Ishikawa (cell line): Measurements from ENCODE around the gene FNDC1.

Experiments
- CEBPB ChIP-seq: IDR thresholded peaks from 2 replicates; pipeline ENCODE4 v1.6.1; 2012
- CREB1 ChIP-seq: IDR thresholded peaks from 2 replicates; pipeline ENCODE4 v1.6.1; 2012; ENCODE audit warnings: low read depth
- EGR1 ChIP-seq: IDR thresholded peaks from 2 replicates; pipeline ENCODE4 v1.6.1; 2012
- EP300 ChIP-seq: IDR thresholded peaks from 2 replicates; pipeline ENCODE4 v1.6.1; 2012; ENCODE audit warnings: borderline replicate concordance
- FOXM1 ChIP-seq: IDR thresholded peaks from 2 replicates; pipeline ENCODE4 v1.6.1; 2012; ENCODE audit warnings: low read depth, borderline replicate concordance
- MAX ChIP-seq: IDR thresholded peaks from 2 replicates; pipeline ENCODE4 v1.6.1; 2012
- NFIC ChIP-seq: IDR thresholded peaks from 2 replicates; pipeline ENCODE4 v1.6.1; 2012
- RAD21 ChIP-seq: IDR thresholded peaks from 2 replicates; pipeline ENCODE4 v1.6.1; 2012; ENCODE audit warnings: low read depth
- TAF1 ChIP-seq: IDR thresholded peaks from 2 replicates; pipeline ENCODE4 v1.6.1; 2012; ENCODE audit warnings: low read depth, mild to moderate bottlenecking
- TCF12 ChIP-seq: IDR thresholded peaks from 2 replicates; pipeline ENCODE4 v1.6.1; 2012; ENCODE audit warnings: low read depth
- TEAD4 ChIP-seq: IDR thresholded peaks from 2 replicates; pipeline ENCODE4 v1.6.1; 2012
- USF1 ChIP-seq: IDR thresholded peaks from 2 replicates; pipeline ENCODE4 v1.6.1; 2012
- YY1 ChIP-seq: IDR thresholded peaks from 2 replicates; pipeline ENCODE4 v1.6.1; 2012; ENCODE audit warnings: low read depth
- ZBTB7A ChIP-seq: IDR thresholded peaks from 2 replicates; pipeline ENCODE4 v1.6.1; 2012; ENCODE audit warnings: low read depth
- TF ChIP-seq, protein P1 (sequence below): IDR thresholded peaks from 2 replicates; pipeline ENCODE4 v1.6.1; 2012; ENCODE audit warnings: low read depth, mild to moderate bottlenecking

FNDC1 gene

DNA sequence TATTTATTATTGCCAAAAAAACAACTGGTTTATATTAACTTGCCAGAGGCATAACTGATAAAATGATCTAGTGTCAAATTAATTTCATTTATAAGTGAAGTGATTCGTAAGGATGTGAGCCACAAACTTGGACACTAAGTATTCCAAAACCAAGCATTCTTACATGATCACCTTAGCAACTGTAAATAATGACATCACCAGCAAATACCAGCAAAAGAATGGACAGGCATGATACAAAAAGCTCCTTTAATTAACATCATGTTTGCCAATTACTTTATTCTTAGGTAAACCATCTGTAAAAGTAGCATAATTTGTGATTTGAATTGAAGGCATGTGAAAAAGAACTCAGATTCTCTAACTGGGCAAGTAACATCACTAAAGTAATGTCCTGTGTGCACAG is 17.2 kb upstream of the FNDC1 start:
- TF ChIP-seq TEAD4 = no peak
- TF ChIP-seq USF1 = no peak
- TF ChIP-seq ZBTB7A = no peak
- TF ChIP-seq CEBPB = no peak
- no peak for TF ChIP-seq RAD21
- no peak for TF ChIP-seq EP300
- no peak for TF ChIP-seq TAF1

DNA sequence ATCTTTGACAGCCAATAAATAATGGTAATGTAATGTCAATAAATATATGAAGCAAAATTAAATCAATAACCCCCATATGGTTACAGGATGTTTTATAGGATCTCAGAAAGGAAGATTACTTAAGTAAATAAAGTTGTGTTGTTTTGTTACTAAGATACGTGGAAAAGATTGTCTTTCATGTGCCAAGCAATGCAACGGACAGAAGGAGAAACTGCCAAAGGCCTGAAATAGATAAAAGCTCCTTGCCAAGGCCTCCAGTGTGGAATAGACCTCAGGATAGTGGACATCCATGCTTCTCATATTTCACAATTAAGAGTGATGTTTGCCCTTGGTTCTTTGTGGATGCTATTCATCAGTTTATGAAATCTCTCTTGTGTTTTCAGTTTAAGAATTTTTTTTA is 16.4 kb upstream of the FNDC1 start:
- no peak for TF ChIP-seq EP300
- no peak for TF ChIP-seq CEBPB
- TF ChIP-seq RAD21 = no peak
- no peak for TF ChIP-seq YY1
- no peak for TF ChIP-seq EGR1
- TF ChIP-seq FOXM1 = no peak
- TF ChIP-seq TEAD4 = no peak
- no peak for TF ChIP-seq TCF12
- TF ChIP-seq ZBTB7A = no peak
- TF ChIP-seq TAF1 = no peak
- no peak for TF ChIP-seq CREB1
- TF ChIP-seq NFIC = no peak
- TF ChIP-seq MAX = no peak
- TF ChIP-seq, protein P1, sequence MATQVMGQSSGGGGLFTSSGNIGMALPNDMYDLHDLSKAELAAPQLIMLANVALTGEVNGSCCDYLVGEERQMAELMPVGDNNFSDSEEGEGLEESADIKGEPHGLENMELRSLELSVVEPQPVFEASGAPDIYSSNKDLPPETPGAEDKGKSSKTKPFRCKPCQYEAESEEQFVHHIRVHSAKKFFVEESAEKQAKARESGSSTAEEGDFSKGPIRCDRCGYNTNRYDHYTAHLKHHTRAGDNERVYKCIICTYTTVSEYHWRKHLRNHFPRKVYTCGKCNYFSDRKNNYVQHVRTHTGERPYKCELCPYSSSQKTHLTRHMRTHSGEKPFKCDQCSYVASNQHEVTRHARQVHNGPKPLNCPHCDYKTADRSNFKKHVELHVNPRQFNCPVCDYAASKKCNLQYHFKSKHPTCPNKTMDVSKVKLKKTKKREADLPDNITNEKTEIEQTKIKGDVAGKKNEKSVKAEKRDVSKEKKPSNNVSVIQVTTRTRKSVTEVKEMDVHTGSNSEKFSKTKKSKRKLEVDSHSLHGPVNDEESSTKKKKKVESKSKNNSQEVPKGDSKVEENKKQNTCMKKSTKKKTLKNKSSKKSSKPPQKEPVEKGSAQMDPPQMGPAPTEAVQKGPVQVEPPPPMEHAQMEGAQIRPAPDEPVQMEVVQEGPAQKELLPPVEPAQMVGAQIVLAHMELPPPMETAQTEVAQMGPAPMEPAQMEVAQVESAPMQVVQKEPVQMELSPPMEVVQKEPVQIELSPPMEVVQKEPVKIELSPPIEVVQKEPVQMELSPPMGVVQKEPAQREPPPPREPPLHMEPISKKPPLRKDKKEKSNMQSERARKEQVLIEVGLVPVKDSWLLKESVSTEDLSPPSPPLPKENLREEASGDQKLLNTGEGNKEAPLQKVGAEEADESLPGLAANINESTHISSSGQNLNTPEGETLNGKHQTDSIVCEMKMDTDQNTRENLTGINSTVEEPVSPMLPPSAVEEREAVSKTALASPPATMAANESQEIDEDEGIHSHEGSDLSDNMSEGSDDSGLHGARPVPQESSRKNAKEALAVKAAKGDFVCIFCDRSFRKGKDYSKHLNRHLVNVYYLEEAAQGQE = no peak
- TF ChIP-seq USF1 = no peak

GRCh38 chr6:159155679-159156078 is 13.5 kb upstream of the FNDC1 start:
- TF ChIP-seq NFIC (no peak), USF1 (no peak), TEAD4 (no peak), MAX (no peak), EGR1 (no peak), YY1 (no peak), CREB1 (no peak), TAF1 (no peak), FOXM1 (no peak), ZBTB7A (no peak), EP300 (no peak), RAD21 (no peak), CEBPB (no peak), TCF12 (no peak)
- TF ChIP-seq, protein P1 = no peak

DNA sequence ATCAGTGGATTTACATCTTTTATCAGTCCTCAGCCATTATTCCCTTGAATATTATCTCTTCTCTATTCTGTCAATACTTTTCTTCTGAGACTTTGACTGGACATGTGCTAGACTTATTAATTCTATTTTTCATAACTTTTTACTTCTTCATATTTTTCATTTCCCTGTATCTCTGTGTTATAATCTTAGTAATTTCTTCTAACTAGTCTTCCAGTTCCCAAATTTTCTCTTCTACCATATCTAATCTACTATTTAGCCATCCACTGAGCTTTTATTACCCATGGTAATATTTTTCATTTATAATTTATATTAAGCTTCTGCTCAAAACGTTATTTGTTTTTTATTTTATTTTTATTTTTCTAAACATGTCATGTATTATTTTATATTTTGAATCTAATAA is 13.1 kb upstream of the FNDC1 start:
- TF ChIP-seq MAX = no peak
- no peak for TF ChIP-seq RAD21
- no peak for TF ChIP-seq NFIC
- TF ChIP-seq EP300 = no peak
- TF ChIP-seq EGR1 = no peak
- no peak for TF ChIP-seq TEAD4
- no peak for TF ChIP-seq FOXM1
- TF ChIP-seq CEBPB = no peak

DNA sequence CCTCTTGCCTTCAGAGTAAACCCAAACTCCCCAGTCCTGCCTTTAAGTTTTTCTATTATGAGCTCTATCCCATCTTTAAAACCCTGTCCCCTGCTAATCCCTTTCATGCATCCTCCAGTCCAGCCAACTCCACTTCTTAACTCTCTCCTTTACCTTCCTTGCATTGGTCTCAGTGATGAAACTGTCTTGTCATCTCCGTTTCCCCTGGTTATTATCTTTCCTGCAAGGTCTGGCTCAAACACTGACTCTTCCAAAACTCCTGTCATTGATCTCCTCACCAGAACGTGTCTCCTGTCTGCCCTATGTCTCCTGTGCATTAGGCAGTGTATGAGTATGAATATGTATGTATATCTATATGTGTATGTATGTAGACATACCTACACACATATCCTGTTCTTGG is 11.8 kb upstream of the FNDC1 start:
- TF ChIP-seq FOXM1 (no peak), NFIC (no peak), ZBTB7A (no peak), EGR1 (no peak), CEBPB (no peak), EP300 (no peak), USF1 (no peak), MAX (no peak), YY1 (no peak), TEAD4 (no peak), TAF1 (no peak), TCF12 (no peak), RAD21 (no peak), CREB1 (no peak)
- TF ChIP-seq, protein P1 = no peak
